SK-N-SH (cell line): ENCODE results near the gene UCK2. TPM values are rescaled to one million over a fixed set of nuclear protein-coding genes. Genes with fewer than 3 reads are reported as not detected.

Experiments
- CTCF ChIA-PET: fragments of 300-600, 350-600 bp; formaldehyde crosslinking; extraction: SDS; loops from one replicate; lab custom pipeline; 2021; lab: Yijun Ruan, JAX
- POLR2A ChIA-PET: fragments of 350-600 bp; sonication (Branson Sonifier 250); formaldehyde crosslinking; extraction: SDS; loops from one replicate; lab custom pipeline; 2020; ENCODE audit warnings: antibody characterized with exemption, inconsistent platforms; lab: Yijun Ruan, JAX
- DNase-seq: peaks from one replicate; pipeline ENCODE4 v3.0.0; 2012
- H2AFZ ChIP-seq: fragments of 200-600 bp; sonication (generic); 2 replicates; pipeline ENCODE4 v1.8.1; 2016; ENCODE audit warnings: antibody characterized with exemption, mild to moderate bottlenecking, low read depth
- H3F3A ChIP-seq: fragments of 200-600 bp; sonication (generic); replicated peaks from 2 replicates; pipeline ENCODE3; 2016; ENCODE audit warnings: antibody characterized with exemption, mild to moderate bottlenecking; ENCODE audit not compliant: insufficient read depth
- H3K27ac ChIP-seq, 2 experiments: fragments of 200-500 bp in 1 of 2; fragments of 200-600 bp in 1 of 2; sonication (Bioruptor generic) in 1 of 2; sonication (generic), shearing (Covaris generic) in 1 of 2; 2 replicates each; pipeline versions ENCODE4 v1.5.1 to v1.6.1; 2014 to 2016; ENCODE audit warnings: low read depth in 2 of 2, inconsistent platforms in 1 of 2, low read length in 1 of 2, mild to moderate bottlenecking in 1 of 2, mixed read lengths in 1 of 2
- H3K27me3 ChIP-seq: fragments of 200-600 bp; sonication (generic), shearing (Covaris generic); 2 replicates; pipeline ENCODE4 v1.6.1; 2016; ENCODE audit warnings: mixed run types; ENCODE audit not compliant: insufficient read depth
- H3K36me3 ChIP-seq, 2 experiments: fragments of 200-500 bp in 1 of 2; fragments of 200-600 bp in 1 of 2; sonication (Bioruptor generic) in 1 of 2; sonication (generic) in 1 of 2; replicated peaks in 1 of 2; 2 replicates each; pipeline versions ENCODE3 to v1.5.1; 2014 to 2016; ENCODE audit warnings: low read length in 1 of 2, mild to moderate bottlenecking in 1 of 2; ENCODE audit not compliant: insufficient read depth in 2 of 2, control insufficient read depth in 1 of 2
- H3K4me1 ChIP-seq, 2 experiments: fragments of 200-500 bp in 1 of 2; fragments of 200-600 bp in 1 of 2; sonication (Bioruptor generic) in 1 of 2; sonication (generic), shearing (Covaris generic) in 1 of 2; 2 replicates each; pipeline versions ENCODE4 v1.5.1 to v1.6.1; 2014 to 2016; ENCODE audit warnings: low read depth in 1 of 2, low read length in 1 of 2, mixed run types in 1 of 2; ENCODE audit not compliant: insufficient read depth in 2 of 2, control insufficient read depth in 1 of 2
- H3K4me2 ChIP-seq: fragments of 200-600 bp; sonication (generic), shearing (Covaris generic); 2 replicates; pipeline ENCODE4 v1.6.1; 2017; ENCODE audit warnings: mixed run types
- H3K4me3 ChIP-seq, 2 experiments: fragments of 200-500 bp in 1 of 2; fragments of 200-600 bp in 1 of 2; sonication (Bioruptor generic) in 1 of 2; sonication (generic), shearing (Covaris generic) in 1 of 2; 2 replicates each; pipeline versions ENCODE4 v1.5.1 to v1.8.1; 2014 to 2016; ENCODE audit warnings: low read depth in 2 of 2, inconsistent platforms in 1 of 2, low read length in 1 of 2, mild to moderate bottlenecking in 1 of 2, mixed read lengths in 1 of 2, moderate library complexity in 1 of 2
- H3K79me2 ChIP-seq: fragments of 200-600 bp; sonication (generic); 2 replicates; pipeline ENCODE4 v1.8.1; 2017; ENCODE audit warnings: mild to moderate bottlenecking; ENCODE audit not compliant: insufficient read depth
- H3K9ac ChIP-seq: fragments of 200-600 bp; sonication (generic); 2 replicates; pipeline ENCODE4 v1.6.1; 2017; ENCODE audit warnings: mixed run types
- H3K9me2 ChIP-seq: fragments of 200-600 bp; sonication (generic); 2 replicates; pipeline ENCODE4 v1.6.1; 2017; ENCODE audit warnings: mixed run types
- H3K9me3 ChIP-seq: fragments of 200-600 bp; sonication (generic); 2 replicates; pipeline ENCODE4 v1.6.1; 2017; ENCODE audit warnings: mixed run types, mild to moderate bottlenecking, moderate library complexity
- H4K20me1 ChIP-seq: fragments of 200-600 bp; sonication (generic); 2 replicates; pipeline ENCODE4 v1.6.1; 2017; ENCODE audit warnings: mild to moderate bottlenecking, mixed run types; ENCODE audit not compliant: insufficient read depth
- EZH2phosphoT487 ChIP-seq: fragments of 200-600 bp; sonication (generic); IDR thresholded peaks from 2 replicates; pipeline ENCODE4 v1.6.1; 2017; ENCODE audit warnings: low read depth, mixed run types, mild to moderate bottlenecking, antibody characterized with exemption, moderate library complexity, borderline replicate concordance
- FOXJ3 ChIP-seq: sonication (generic); formaldehyde crosslinking; IDR thresholded peaks from 2 replicates; pipeline ENCODE4 v1.5.1; 2020; ENCODE audit warnings: mild to moderate bottlenecking, missing genetic modification reagents
- FOXM1 ChIP-seq: IDR thresholded peaks from 2 replicates; pipeline ENCODE4 v1.4.0; 2012; ENCODE audit warnings: low read depth, mild to moderate bottlenecking
- GABPA ChIP-seq: IDR thresholded peaks from 2 replicates; pipeline ENCODE4 v1.4.0; 2012; ENCODE audit warnings: low read depth, mild to moderate bottlenecking
- JUND ChIP-seq: IDR thresholded peaks from 2 replicates; pipeline ENCODE4 v1.4.0; 2012
- POLR2AphosphoS5 ChIP-seq: IDR thresholded peaks from 2 replicates; pipeline ENCODE4 v1.6.1; 2012; ENCODE audit warnings: low read depth, low read length
- REST ChIP-seq: IDR thresholded peaks from 2 replicates; pipeline ENCODE4 v1.6.1; 2012; ENCODE audit warnings: mild to moderate bottlenecking, low read depth, low read length, moderate library complexity
- RXRA ChIP-seq: IDR thresholded peaks from 2 replicates; pipeline ENCODE4 v1.4.0; 2012; ENCODE audit warnings: low read depth, mild to moderate bottlenecking, borderline replicate concordance
- SIN3A ChIP-seq: IDR thresholded peaks from 2 replicates; pipeline ENCODE4 v1.6.1; 2012; ENCODE audit warnings: low read depth, mild to moderate bottlenecking, low read length, moderate library complexity, borderline replicate concordance
- TCF12 ChIP-seq: IDR thresholded peaks from 2 replicates; pipeline ENCODE4 v1.4.0; 2012
- WGBS: methylation state at CpG from one replicate; pipeline ENCODE4 v1.1.6; 2017; ENCODE audit warnings: low lambda C conversion rate; 5-methylcytosine and 5-hydroxymethylcytosine counted together
- polyA plus RNA-seq, 3 experiments: library from polyadenylated mRNA; depleted of rRNA; stranded (reverse); fragments of >200 nt; gene quantifications; 2 replicates each; pipeline ENCODE4 v1.2.3, GENCODE V29; 2012
- TF ChIP-seq, protein P1 (sequence below): IDR thresholded peaks from 2 replicates; pipeline ENCODE4 v1.4.0; 2012; ENCODE audit warnings: low read depth, borderline replicate concordance
- TF ChIP-seq, protein P2 (sequence below): fragments of 200-600 bp; sonication (generic); IDR thresholded peaks from 2 replicates; pipeline ENCODE4 v1.6.1; 2017; ENCODE audit warnings: antibody characterized with exemption, mild to moderate bottlenecking, moderate library complexity

Gene UCK2
- polyA plus RNA-seq, 1 of the 3 experiments (the other 2 are of a cell fraction), result 53.7 TPM

DNA sequence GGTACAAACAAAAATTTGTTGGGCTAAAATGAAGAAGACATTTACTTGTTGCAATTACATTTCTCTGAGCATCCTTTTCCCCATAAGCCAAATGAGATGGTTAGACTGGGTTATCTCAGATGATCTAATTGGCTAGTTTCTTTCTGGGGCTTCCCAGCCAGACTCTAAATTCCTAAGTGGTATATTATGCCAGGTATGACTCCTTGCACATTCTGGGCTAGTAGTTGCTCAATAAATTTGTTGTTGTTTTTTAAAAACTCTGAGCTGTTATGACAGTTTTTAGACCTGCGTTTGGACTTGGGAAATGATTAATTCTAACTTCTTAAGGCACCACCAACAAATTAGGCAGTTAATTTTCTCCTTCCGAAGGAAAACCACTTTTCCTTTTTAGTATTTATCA is 66.1 kb downstream of the UCK2 start:
- Histone ChIP-seq H3K4me3 (no peak overlapping the region), H4K20me1 (no peaks in the 10 kb centered on the region), H3K9ac (no peak overlapping the region), H3K9me3 (no peaks in the 10 kb centered on the region), H3K4me1 (peaks cover 26 to 35% of the 10 kb centered on the region in 2 experiments), H3K79me2 (peaks cover 14% of the 10 kb centered on the region), H3K4me2 (no peak overlapping the region), H3K27me3 (no peaks in the 10 kb centered on the region), H3K27ac (no peak overlapping the region), H3K36me3 (peaks cover 7 to 36% of the 10 kb centered on the region in 2 experiments), H3K9me2 (no peaks in the 10 kb centered on the region), H2AFZ (no peak overlapping the region)
- WGBS, result 95% methylated on average over 2 of the region's 2 CpGs
- POLR2A ChIA-PET, result no interaction called here
- DNase-seq, result no peak
- CTCF ChIA-PET, result interaction anchor here (1.3 kb wide), 1 partner anchor 20 kb away, joined by 5 read pairs; no protein-coding TSS in a partner anchor
- TF ChIP-seq GABPA, result no peak
- TF ChIP-seq SIN3A, result no peak
- TF ChIP-seq FOXM1, result no peak
- no peak for TF ChIP-seq TCF12
- no peak for TF ChIP-seq JUND
- no peak for TF ChIP-seq FOXJ3
- TF ChIP-seq, protein P1, sequence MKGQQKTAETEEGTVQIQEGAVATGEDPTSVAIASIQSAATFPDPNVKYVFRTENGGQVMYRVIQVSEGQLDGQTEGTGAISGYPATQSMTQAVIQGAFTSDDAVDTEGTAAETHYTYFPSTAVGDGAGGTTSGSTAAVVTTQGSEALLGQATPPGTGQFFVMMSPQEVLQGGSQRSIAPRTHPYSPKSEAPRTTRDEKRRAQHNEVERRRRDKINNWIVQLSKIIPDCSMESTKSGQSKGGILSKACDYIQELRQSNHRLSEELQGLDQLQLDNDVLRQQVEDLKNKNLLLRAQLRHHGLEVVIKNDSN, result no peak
- TF ChIP-seq, protein P2, sequence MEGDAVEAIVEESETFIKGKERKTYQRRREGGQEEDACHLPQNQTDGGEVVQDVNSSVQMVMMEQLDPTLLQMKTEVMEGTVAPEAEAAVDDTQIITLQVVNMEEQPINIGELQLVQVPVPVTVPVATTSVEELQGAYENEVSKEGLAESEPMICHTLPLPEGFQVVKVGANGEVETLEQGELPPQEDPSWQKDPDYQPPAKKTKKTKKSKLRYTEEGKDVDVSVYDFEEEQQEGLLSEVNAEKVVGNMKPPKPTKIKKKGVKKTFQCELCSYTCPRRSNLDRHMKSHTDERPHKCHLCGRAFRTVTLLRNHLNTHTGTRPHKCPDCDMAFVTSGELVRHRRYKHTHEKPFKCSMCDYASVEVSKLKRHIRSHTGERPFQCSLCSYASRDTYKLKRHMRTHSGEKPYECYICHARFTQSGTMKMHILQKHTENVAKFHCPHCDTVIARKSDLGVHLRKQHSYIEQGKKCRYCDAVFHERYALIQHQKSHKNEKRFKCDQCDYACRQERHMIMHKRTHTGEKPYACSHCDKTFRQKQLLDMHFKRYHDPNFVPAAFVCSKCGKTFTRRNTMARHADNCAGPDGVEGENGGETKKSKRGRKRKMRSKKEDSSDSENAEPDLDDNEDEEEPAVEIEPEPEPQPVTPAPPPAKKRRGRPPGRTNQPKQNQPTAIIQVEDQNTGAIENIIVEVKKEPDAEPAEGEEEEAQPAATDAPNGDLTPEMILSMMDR, result no peak
- TF ChIP-seq POLR2AphosphoS5, result no peak
- no peak for TF ChIP-seq RXRA
- no peak for TF ChIP-seq EZH2phosphoT487
- TF ChIP-seq REST, result no peak
- TF ChIP-seq, all 33 proteins: peak for 0
- H3F3A ChIP-seq, result peaks cover 13% of the 10 kb centered on the region
